MM.1S (cell line): ENCODE data around the gene SYTL5.

Experiments
- CTCF ChIP-seq: fragments of 300-600 bp; sonication (generic); IDR thresholded peaks from 2 replicates; pipeline ENCODE4 v1.5.1; 2016; ENCODE audit warnings: antibody characterized with exemption, low read length, mixed read lengths
- EZH2 ChIP-seq: fragments of 300-600 bp; sonication (generic); optimal IDR thresholded peaks from 2 replicates; pipeline ENCODE3; 2017; ENCODE audit warnings: low read depth, mild to moderate bottlenecking, antibody characterized with exemption, low read length, mixed read lengths
- EZH2phosphoT487 ChIP-seq: fragments of 300-600 bp; sonication (generic); IDR thresholded peaks from 2 replicates; pipeline ENCODE4 v1.6.1; 2018; ENCODE audit warnings: antibody characterized with exemption, low read length

DNA sequence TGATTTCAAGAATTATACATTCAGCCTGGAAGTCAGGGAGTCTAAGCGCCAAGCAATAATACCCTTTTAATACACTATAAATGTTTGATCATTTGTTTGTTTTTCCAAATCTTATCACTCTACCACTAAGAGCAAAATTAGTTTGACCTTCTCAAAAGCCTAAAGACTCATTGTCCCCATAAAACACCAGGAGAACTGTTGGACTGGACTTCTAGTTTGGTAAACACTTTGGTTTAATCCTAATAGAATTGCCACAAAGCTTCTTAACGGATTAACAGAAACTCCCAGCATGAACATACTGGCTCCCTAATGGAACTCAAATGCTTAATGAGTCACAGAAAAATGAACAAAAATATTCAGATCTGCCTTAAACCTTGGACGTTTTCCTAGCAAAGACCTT lies 34.9 kb downstream of the SYTL5 start:
- no peak for TF ChIP-seq CTCF
- TF ChIP-seq EZH2: no peak
- TF ChIP-seq EZH2phosphoT487: no peak
